SHP77 (cell line): ENCODE measurements around the gene OR11H7.

Source experiments
- DNase-seq, 2 experiments: peaks; one replicate each; lab custom pipeline; 2025; lab: John Stamatoyannopoulos, UW

OR11H7 gene

DNA sequence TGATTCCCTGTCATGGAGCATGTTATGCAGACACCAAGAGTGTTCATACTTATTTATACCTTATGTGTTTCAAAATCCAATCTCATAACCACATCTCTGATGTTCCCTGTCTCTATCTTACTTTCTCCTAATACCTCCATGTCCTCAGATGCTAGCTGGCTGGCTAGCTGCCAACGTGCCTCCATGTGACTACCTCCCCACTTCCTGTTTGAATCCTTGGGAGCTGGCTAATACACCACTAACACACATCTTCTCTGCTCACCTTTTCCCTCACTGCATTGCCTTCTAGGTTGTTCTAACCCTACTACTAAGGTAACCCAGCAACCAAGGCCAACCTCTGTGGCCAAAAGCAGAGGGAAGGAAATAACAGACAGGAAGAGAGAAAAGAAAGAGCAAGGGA lies 49.6 kb downstream of the OR11H7 start:
- DNase-seq, result peak; percentile 18 to 69

DNA sequence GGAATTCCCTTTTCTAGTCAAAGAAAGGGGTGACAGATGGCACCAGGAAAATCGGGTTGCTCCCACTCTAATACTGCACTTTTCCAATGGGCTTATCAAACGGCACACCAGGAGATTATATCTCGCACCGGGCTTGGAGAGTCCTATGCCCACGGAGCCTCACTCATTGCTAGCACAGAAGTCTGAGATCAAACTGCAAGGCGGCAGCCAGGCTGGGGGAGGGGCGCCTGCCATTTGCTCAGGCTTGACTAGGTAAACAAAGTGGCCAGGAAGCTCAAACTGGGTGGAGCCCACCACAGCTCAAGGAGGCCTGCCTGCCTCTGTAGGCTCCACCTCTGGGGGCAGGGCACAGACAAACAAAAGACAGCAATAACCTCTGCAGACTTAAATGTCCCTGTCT lies 51.5 kb downstream of the OR11H7 start:
- peak; percentile 46 to 65 for DNase-seq
